ENCODE results near the gene TRIM40. TPM values are rescaled to one million over a fixed set of nuclear protein-coding genes. Genes with fewer than 3 reads are reported as not detected.

The TRIM40 gene
- total RNA-seq, 1 experiment from 2014 or later: not detected

DNA sequence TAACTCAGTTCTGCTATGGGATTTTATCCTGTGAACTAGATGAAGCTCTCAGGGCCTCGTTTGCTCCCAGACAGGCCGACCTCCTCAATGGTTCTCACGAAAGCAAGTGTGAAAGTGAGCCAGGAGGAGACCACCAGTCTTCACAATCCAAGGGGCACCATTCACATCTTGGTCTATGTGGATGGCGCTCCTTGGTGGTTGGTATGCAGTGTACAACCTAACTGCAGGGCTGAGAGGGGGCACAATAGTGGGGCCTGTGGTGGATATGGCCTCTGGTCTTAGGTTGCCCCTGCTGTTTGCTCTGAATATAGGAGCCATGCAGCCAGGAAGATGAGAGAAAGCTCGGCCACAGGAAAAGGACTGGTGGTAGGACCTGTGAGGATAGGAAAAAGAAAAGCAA, 52.6 kb downstream of the TRIM40 start:
- intact Hi-C loops (cut with micrococcal nuclease): no loop called here
- Histone ChIP-seq H4K20me1 (ENCODE audit: insufficient read depth) (no peaks in the 10 kb centered on the region), H3K9me2 (ENCODE audit: insufficient read depth) (no peaks in the 10 kb centered on the region), H3K36me3 (ENCODE audit: control insufficient read depth in 1 of 2, insufficient read depth in 2 of 2, low read length in 2 of 2) (peaks cover 26 to 28% of the 10 kb centered on the region in 2 experiments; a peak in 3 of 4 replicates), H3K79me2 (ENCODE audit: insufficient read depth, low read length) (no peaks in the 10 kb centered on the region), H3K27me3 (ENCODE audit: insufficient read depth, low read length) (no peaks in the 10 kb centered on the region), H2AFZ (ENCODE audit: low read depth, low read length, poor library complexity, severe bottlenecking) (no peak overlapping the region), H3K9me3 (ENCODE audit: control insufficient read depth in 1 of 2, insufficient read depth in 1 of 2, low read depth in 1 of 2, low read length in 2 of 2) (no peaks in the 10 kb centered on the region), H3K4me2 (ENCODE audit: low read length) (no peak overlapping the region), H3K9ac (ENCODE audit: low read length) (no peak overlapping the region), H3K4me1 (ENCODE audit: control insufficient read depth in 1 of 2, insufficient read depth in 2 of 2, low read length in 2 of 2) (no peaks in the 10 kb centered on the region), H3K27ac (ENCODE audit: low read depth, low read length) (no peak overlapping the region), H3K4me3 (replicated peaks in 1 of 2; ENCODE audit: low read depth in 1 of 2, low read length in 2 of 2) (no peak overlapping the region)
- ChIA-PET POLR2A (no interaction called here), CTCF (interaction anchor here (1.0 kb wide), 1 partner anchor 128 kb away, joined by 3 read pairs; the partner anchor contains the start of gene POLR1H), RAD21 (ENCODE audit: low non-redundant PET in 1 of 2, low total read pairs in 2 of 2, uncharacterized antibody in 2 of 2, unreplicated experiment in 2 of 2) (no interaction called here)
- ATAC-seq: no peak
- no peak for DNase-seq (ENCODE audit: low read depth, low spot score)
- no peak for TF ChIP-seq POLR2AphosphoS5 (IDR thresholded peaks at IDR 0.05; ENCODE audit: low read depth, low read length)
- TF ChIP-seq, protein P1, sequence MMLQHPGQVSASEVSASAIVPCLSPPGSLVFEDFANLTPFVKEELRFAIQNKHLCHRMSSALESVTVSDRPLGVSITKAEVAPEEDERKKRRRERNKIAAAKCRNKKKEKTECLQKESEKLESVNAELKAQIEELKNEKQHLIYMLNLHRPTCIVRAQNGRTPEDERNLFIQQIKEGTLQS (IDR thresholded peaks at IDR 0.05): no peak
- no peak for TF ChIP-seq SRF (IDR thresholded peaks at IDR 0.05; ENCODE audit: low read depth)
- no peak for TF ChIP-seq YY1 (IDR thresholded peaks at IDR 0.05; ENCODE audit: extremely low read depth, insufficient replicate concordance, low read depth, low read length)
- TF ChIP-seq SP1 (IDR thresholded peaks at IDR 0.05; ENCODE audit: low read depth): no peak
- TF ChIP-seq RAD21 (IDR thresholded peaks at IDR 0.05; ENCODE audit: low read depth): no peak
- TF ChIP-seq, protein P2, sequence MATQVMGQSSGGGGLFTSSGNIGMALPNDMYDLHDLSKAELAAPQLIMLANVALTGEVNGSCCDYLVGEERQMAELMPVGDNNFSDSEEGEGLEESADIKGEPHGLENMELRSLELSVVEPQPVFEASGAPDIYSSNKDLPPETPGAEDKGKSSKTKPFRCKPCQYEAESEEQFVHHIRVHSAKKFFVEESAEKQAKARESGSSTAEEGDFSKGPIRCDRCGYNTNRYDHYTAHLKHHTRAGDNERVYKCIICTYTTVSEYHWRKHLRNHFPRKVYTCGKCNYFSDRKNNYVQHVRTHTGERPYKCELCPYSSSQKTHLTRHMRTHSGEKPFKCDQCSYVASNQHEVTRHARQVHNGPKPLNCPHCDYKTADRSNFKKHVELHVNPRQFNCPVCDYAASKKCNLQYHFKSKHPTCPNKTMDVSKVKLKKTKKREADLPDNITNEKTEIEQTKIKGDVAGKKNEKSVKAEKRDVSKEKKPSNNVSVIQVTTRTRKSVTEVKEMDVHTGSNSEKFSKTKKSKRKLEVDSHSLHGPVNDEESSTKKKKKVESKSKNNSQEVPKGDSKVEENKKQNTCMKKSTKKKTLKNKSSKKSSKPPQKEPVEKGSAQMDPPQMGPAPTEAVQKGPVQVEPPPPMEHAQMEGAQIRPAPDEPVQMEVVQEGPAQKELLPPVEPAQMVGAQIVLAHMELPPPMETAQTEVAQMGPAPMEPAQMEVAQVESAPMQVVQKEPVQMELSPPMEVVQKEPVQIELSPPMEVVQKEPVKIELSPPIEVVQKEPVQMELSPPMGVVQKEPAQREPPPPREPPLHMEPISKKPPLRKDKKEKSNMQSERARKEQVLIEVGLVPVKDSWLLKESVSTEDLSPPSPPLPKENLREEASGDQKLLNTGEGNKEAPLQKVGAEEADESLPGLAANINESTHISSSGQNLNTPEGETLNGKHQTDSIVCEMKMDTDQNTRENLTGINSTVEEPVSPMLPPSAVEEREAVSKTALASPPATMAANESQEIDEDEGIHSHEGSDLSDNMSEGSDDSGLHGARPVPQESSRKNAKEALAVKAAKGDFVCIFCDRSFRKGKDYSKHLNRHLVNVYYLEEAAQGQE (IDR thresholded peaks at IDR 0.05; ENCODE audit: low read depth): no peak
- no peak for TF ChIP-seq ELF1 (IDR thresholded peaks at IDR 0.05; ENCODE audit: borderline replicate concordance, low read depth)
- TF ChIP-seq EGR1 (IDR thresholded peaks at IDR 0.05; ENCODE audit: low read depth): no peak
- no TSS peak for BruUV-seq (replicated peaks)

All from HCT116 (cell line).